A549 (cell line): ENCODE measurements around the gene BPIFB1. TPM values are rescaled to one million over a fixed set of nuclear protein-coding genes. Genes with fewer than 3 reads are reported as not detected.

Experiments
- ATAC-seq, 2 experiments: fragments of 200-7000 bp in 1 of 2; fragments of >200 bp in 1 of 2; cut with Nextera tagmentation in 1 of 2; cut with Tn5 transposase in 1 of 2; 3 replicates each; pipeline versions ENCODE4 v1.8.0 to v1.9.1; 2018 to 2020; ENCODE audit warnings: mild to moderate bottlenecking in 1 of 2, moderate library complexity in 1 of 2
- CTCF ChIA-PET: fragments of 300-600 bp; sonication (Branson Sonifier 250); formaldehyde crosslinking; extraction: SDS; loops from one replicate; lab custom pipeline; 2021; ENCODE audit warnings: antibody characterized with exemption, inconsistent platforms; lab: Yijun Ruan, JAX
- POLR2A ChIA-PET: fragments of 350-600 bp; formaldehyde crosslinking; extraction: SDS; loops from one replicate; lab custom pipeline; 2021; ENCODE audit warnings: antibody characterized with exemption, inconsistent platforms; lab: Yijun Ruan, JAX
- DNase-seq, 2 experiments: peaks; one replicate each; pipeline versions ENCODE4 v3.0.0 to v3.0.0-alpha.2; 2011 to 2016; ENCODE audit warnings: low read depth in 1 of 2, low spot score in 1 of 2
- FAIRE-seq: peaks from 2 replicates; lab custom pipeline; 2011; peaks lifted over from hg19 to GRCh38; lab: Jason Lieb, UNC
- H3K27ac ChIP-seq, 2 experiments: fragments of >200 bp; sonication (Bioruptor Twin); formaldehyde crosslinking; 3 replicates each; pipeline ENCODE4 v1.5.1; 2016 to 2017
- H3K4me1 ChIP-seq: fragments of >200 bp; sonication (Bioruptor Twin); formaldehyde crosslinking; 3 replicates; pipeline ENCODE4 v1.6.1; 2016
- H3K4me2 ChIP-seq: fragments of >200 bp; sonication (Bioruptor Twin); formaldehyde crosslinking; 3 replicates; pipeline ENCODE4 v1.6.1; 2016
- H3K4me3 ChIP-seq: fragments of >200 bp; sonication (Bioruptor Twin); formaldehyde crosslinking; 3 replicates; pipeline ENCODE4 v1.5.1; 2016
- H3K9me3 ChIP-seq: fragments of >200 bp; sonication (Bioruptor Twin); formaldehyde crosslinking; 3 replicates; pipeline ENCODE4 v1.6.1; 2016
- CBX2 ChIP-seq: fragments of 200-600 bp; sonication (generic); IDR thresholded peaks from 2 replicates; pipeline ENCODE4 v1.6.1; 2016; ENCODE audit warnings: low read depth, mild to moderate bottlenecking, borderline replicate concordance
- E2F6 ChIP-seq: IDR thresholded peaks from 2 replicates; pipeline ENCODE4 v1.6.1; 2012; ENCODE audit warnings: low read depth, borderline replicate concordance
- EP300 ChIP-seq, 2 experiments: fragments of >200 bp; sonication (Bioruptor Twin); formaldehyde crosslinking; IDR thresholded peaks; 2 replicates in 1 of 2; 3 replicates in 1 of 2; pipeline ENCODE4 v1.6.1; 2016 to 2017
- FOSB ChIP-seq: fragments of 250-450 bp; sonication (Bioruptor Pico); IDR thresholded peaks from 2 replicates; pipeline ENCODE4 v1.5.0; 2020; ENCODE audit warnings: mild to moderate bottlenecking, moderate library complexity
- HDAC2 ChIP-seq: fragments of 200-600 bp; sonication (generic); IDR thresholded peaks from 2 replicates; pipeline ENCODE4 v1.6.1; 2016
- KDM1A ChIP-seq: fragments of 200-600 bp; sonication (generic); IDR thresholded peaks from 2 replicates; pipeline ENCODE4 v1.6.1; 2016; ENCODE audit warnings: low read depth, mild to moderate bottlenecking
- NFE2L2 ChIP-seq: fragments of 150-350 bp; conservative IDR thresholded peaks from 2 replicates; pipeline ENCODE4 v1.6.1; 2014; ENCODE audit warnings: low read length
- NPAS2 ChIP-seq: fragments of 250-450 bp; sonication (Bioruptor Pico); IDR thresholded peaks from 2 replicates; pipeline ENCODE4 v1.8.0; 2022; ENCODE audit warnings: mild to moderate bottlenecking, moderate library complexity, borderline replicate concordance
- POLR2A ChIP-seq: IDR thresholded peaks from 2 replicates; pipeline ENCODE4 v1.6.1; 2012; ENCODE audit warnings: mild to moderate bottlenecking, low read length
- RAD21 ChIP-seq, 2 experiments: fragments of >200 bp in 1 of 2; sonication (Bioruptor Twin) in 1 of 2; formaldehyde crosslinking in 1 of 2; IDR thresholded peaks in 1 of 2; conservative IDR thresholded peaks in 1 of 2; 2 replicates in 1 of 2; 3 replicates in 1 of 2; pipeline ENCODE4 v1.6.1; 2012 to 2018; ENCODE audit warnings: inconsistent platforms in 1 of 2
- RARB ChIP-seq: fragments of 250-450 bp; sonication (Bioruptor Pico); IDR thresholded peaks from 2 replicates; pipeline ENCODE4 v1.8.0; 2021; ENCODE audit warnings: mild to moderate bottlenecking, moderate library complexity
- TFCP2L1 ChIP-seq: fragments of 250-450 bp; sonication (Bioruptor Pico); IDR thresholded peaks from 2 replicates; pipeline ENCODE4 v1.5.0; 2021; ENCODE audit warnings: mild to moderate bottlenecking
- TP53 ChIP-seq: fragments of 250-450 bp; sonication (Bioruptor Pico); IDR thresholded peaks from 2 replicates; pipeline ENCODE4 v1.5.0; 2021; ENCODE audit warnings: mild to moderate bottlenecking, moderate library complexity
- WGBS: methylation state at CpG from one replicate; pipeline ENCODE4 v1.1.6; 2017; ENCODE audit errors: missing lambda C conversion rate; 5-methylcytosine and 5-hydroxymethylcytosine counted together
- polyA plus RNA-seq, 4 experiments: library from polyadenylated mRNA; depleted of rRNA in 3 of 4; stranded (reverse); fragments of >200 nt; fragmentation: RNase III in 1 of 4; extraction: RNeasy Plus Mini Kit Qiagen cat#74134 plus additional on column Dnase treatment in 1 of 4; gene quantifications; 2 replicates in 3 of 4; 3 replicates in 1 of 4; pipeline ENCODE4 v1.2.3, GENCODE V29; 2011 to 2017
- TF ChIP-seq, protein P1 (sequence below): fragments of >200 bp; sonication (Bioruptor Twin); formaldehyde crosslinking; IDR thresholded peaks from 2 replicates; pipeline ENCODE4 v1.6.1; 2016
- TF ChIP-seq, protein P2 (sequence below): fragments of 450-650 bp; IDR thresholded peaks from 2 replicates; pipeline ENCODE4 v1.6.1; 2014; ENCODE audit warnings: antibody characterized with exemption

The BPIFB1 gene
- polyA plus RNA-seq, 2 of the 4 experiments (the other 2 are of a cell fraction), result 0.18 TPM; not detected in 1

DNA sequence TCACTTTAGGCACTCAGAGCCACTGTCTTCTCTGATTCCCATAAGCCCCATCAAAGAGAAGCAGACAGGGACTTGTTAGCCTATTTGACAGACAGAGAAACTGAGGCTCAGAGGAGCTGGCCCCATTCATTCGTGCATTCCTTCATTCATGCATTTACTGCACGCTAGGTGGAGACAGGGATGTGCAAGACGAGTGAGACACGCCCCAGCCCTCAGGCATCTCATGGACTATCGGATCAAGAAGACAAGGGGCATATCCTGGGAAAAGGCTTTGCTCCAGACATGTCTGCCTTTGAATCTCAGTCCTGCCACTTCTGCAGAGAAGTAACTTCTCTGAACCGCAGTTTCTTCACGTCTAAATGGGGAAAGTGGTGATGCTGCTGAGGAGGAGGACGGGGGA, 54.1 kb downstream of the BPIFB1 start:
- no peak for FAIRE-seq

DNA sequence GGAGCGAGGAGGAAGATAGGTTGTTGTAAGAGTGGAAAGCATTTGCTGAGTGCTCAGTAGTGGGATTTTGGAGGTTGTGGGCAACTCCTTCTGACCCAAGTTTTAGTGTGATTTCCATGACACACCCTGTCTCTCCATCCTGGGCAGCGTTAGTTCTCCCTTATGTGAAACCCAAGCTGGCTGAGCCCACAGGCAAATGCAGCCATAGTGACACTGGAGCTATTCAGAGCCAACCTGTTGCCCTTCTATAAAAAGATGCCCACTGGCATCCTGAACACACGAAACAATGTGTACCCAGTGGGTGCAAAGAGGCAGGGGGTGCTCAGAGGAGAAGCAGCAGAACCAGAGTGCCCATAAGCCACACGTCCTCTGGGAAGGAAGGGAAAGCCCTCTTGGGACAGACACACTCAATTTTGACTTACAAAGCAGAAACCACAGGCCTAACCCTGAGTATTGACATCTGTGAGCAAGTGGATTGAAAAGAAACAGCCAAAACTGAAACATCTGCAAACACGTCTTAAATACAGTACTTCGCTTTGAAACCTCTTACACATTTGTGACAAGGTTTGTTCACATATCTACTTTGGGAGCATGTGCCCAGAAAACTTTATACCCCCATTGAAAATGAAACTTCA, 54.6 kb downstream of the BPIFB1 start:
- ChIA-PET CTCF (interaction anchor here (1.6 kb wide), 1 partner anchor 39 kb away, joined by 3 read pairs; no protein-coding TSS in a partner anchor), POLR2A (no interaction called here)
- no peaks in the 10 kb centered on the region for H3K4me1 ChIP-seq
- DNase-seq, result no peak
- H3K4me2 ChIP-seq, result no peak overlapping the region
- no peaks in the 10 kb centered on the region for H3K9me3 ChIP-seq
- ATAC-seq, result no peak
- no peak overlapping the region for H3K27ac ChIP-seq
- WGBS, result 68% methylated on average over 6 of the region's 6 CpGs
- TF ChIP-seq NFE2L2, result no peak
- TF ChIP-seq, protein P1, sequence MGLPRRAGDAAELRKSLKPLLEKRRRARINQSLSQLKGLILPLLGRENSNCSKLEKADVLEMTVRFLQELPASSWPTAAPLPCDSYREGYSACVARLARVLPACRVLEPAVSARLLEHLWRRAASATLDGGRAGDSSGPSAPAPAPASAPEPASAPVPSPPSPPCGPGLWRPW, result no peak
- TF ChIP-seq, protein P2, sequence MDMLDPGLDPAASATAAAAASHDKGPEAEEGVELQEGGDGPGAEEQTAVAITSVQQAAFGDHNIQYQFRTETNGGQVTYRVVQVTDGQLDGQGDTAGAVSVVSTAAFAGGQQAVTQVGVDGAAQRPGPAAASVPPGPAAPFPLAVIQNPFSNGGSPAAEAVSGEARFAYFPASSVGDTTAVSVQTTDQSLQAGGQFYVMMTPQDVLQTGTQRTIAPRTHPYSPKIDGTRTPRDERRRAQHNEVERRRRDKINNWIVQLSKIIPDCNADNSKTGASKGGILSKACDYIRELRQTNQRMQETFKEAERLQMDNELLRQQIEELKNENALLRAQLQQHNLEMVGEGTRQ, result no peak
- TF ChIP-seq HDAC2, result no peak
- no peak for TF ChIP-seq E2F6
- no peak for FAIRE-seq
- no peak overlapping the region for H3K4me3 ChIP-seq

More for the DNA sequence above, 54.1 kb downstream of the BPIFB1 start:
- Histone ChIP-seq H3K4me2 (no peak overlapping the region), H3K9me3 (no peaks in the 10 kb centered on the region), H3K4me1 (no peaks in the 10 kb centered on the region), H3K27ac (no peak overlapping the region), H3K4me3 (no peak overlapping the region)
- CTCF ChIA-PET, result interaction anchor here (1.6 kb wide), 1 partner anchor 39 kb away, joined by 3 read pairs; no protein-coding TSS in a partner anchor
- DNase-seq, result peak in 1 of 2 experiments; percentile 46
- POLR2A ChIA-PET, result no interaction called here
- 0 out of 5 replicates have a peak, but pooled peaks of 1 of the 2 experiments have one; percentile 5 for TF ChIP-seq RAD21 (conservative IDR thresholded peaks at IDR 0.05 in 1 of 2, IDR thresholded peaks at IDR 0.05 in 1 of 2)
- TF ChIP-seq TP53 (CRISPR knock-in tag), result no peak
- no peak for TF ChIP-seq RARB (CRISPR knock-in tag)
- no peak for TF ChIP-seq FOSB (CRISPR knock-in tag)
- 52% methylated on average over 8 of the region's 8 CpGs for WGBS
- ATAC-seq, result peak; percentile 52 to 53; a peak in 2 of 6 replicates

- Histone ChIP-seq H3K4me1 (no peaks in the 10 kb centered on the region), H3K4me3 (no peak overlapping the region), H3K9me3 (no peaks in the 10 kb centered on the region), H3K4me2 (no peak overlapping the region), H3K27ac (no peak overlapping the region; a peak in 1 of 6 replicates)
- WGBS, result 61% methylated on average over 5 of the region's 5 CpGs
- ATAC-seq (no peak), FAIRE-seq (no peak), DNase-seq (no peak)
- ChIA-PET CTCF (no interaction called here), POLR2A (no interaction called here)
- TF ChIP-seq TFCP2L1 (CRISPR knock-in tag) (no peak), FOSB (CRISPR knock-in tag) (no peak), E2F6 (no peak), NPAS2 (CRISPR knock-in tag) (no peak), EP300 (IDR thresholded peaks at IDR 0.05) (no peak), KDM1A (no peak), POLR2A (no peak), CBX2 (no peak)
Observed at GRCh38 chr20:33338467-33339258, 55.6 kb downstream of the BPIFB1 start.
